HepG2 (cell line): ENCODE measurements around the gene NUDT21. TPM values are rescaled to one million over a fixed set of nuclear protein-coding genes. Genes with fewer than 3 reads are reported as not detected.

Source experiments
- EED ChIP-seq: sonication (generic); formaldehyde crosslinking; IDR thresholded peaks from 2 replicates; pipeline ENCODE4 v1.5.0; 2020; ENCODE audit warnings: mild to moderate bottlenecking, missing genetic modification reagents
- PAX8 ChIP-seq: sonication (generic); formaldehyde crosslinking; IDR thresholded peaks from 2 replicates; pipeline ENCODE4 v1.8.0; 2022; ENCODE audit warnings: mild to moderate bottlenecking, missing genetic modification reagents, borderline replicate concordance
- SRY ChIP-seq: sonication (generic); formaldehyde crosslinking; IDR thresholded peaks from 2 replicates; pipeline ENCODE4 v1.8.0; 2022; ENCODE audit warnings: mild to moderate bottlenecking, missing genetic modification reagents
- ZBTB25 ChIP-seq: IDR thresholded peaks from 2 replicates; pipeline ENCODE4 v1.6.1; 2018; ENCODE audit warnings: missing genetic modification reagents
- ZBTB40 ChIP-seq, 2 experiments: fragments of 450-650 bp in 1 of 2; sonication (generic) in 1 of 2; formaldehyde crosslinking in 1 of 2; IDR thresholded peaks; 2 replicates each; pipeline versions ENCODE4 v1.6.1 to v1.8.0; 2016 to 2022; ENCODE audit warnings: antibody characterized with exemption in 1 of 2, mild to moderate bottlenecking in 1 of 2, missing genetic modification reagents in 1 of 2
- ZNF34 ChIP-seq: sonication (generic); formaldehyde crosslinking; IDR thresholded peaks from 2 replicates; pipeline ENCODE4 v1.4.0; 2020; ENCODE audit warnings: mild to moderate bottlenecking, missing genetic modification reagents, borderline replicate concordance
- ZNF597 ChIP-seq: sonication (generic); formaldehyde crosslinking; IDR thresholded peaks from 2 replicates; pipeline ENCODE4 v1.5.0; 2020; ENCODE audit warnings: missing genetic modification reagents
- ZNF747 ChIP-seq: sonication (generic); formaldehyde crosslinking; IDR thresholded peaks from 2 replicates; pipeline ENCODE4 v1.8.1; 2023; ENCODE audit warnings: missing genetic modification reagents, mild to moderate bottlenecking, borderline replicate concordance
- ZNF766 ChIP-seq: sonication (generic); formaldehyde crosslinking; IDR thresholded peaks from 2 replicates; pipeline ENCODE4 v1.5.0; 2020; ENCODE audit warnings: missing genetic modification reagents, borderline replicate concordance
- polyA plus RNA-seq, 8 experiments: library from polyadenylated mRNA; depleted of rRNA in 3 of 8; stranded (reverse) in 7 of 8; unstranded in 1 of 8; fragments of >200 nt; fragmentation: Illumina TruSeq in 4 of 8; extraction: Trizol in 4 of 8; gene quantifications; 2 replicates each; pipeline versions ENCODE4 v1.2.1 to v1.2.3, GENCODE V29; 2011 to 2016; ENCODE audit warnings: low read depth in 4 of 8, missing spikeins in 1 of 8, mixed read lengths in 1 of 8; ENCODE audit not compliant: insufficient read depth in 1 of 8
- total RNA-seq, 5 experiments: library from RNA; depleted of rRNA; stranded (reverse); fragments of >200 nt; fragmentation: Illumina TruSeq; extraction: Trizol; gene quantifications; 2 replicates each; pipeline ENCODE4 v1.2.3, GENCODE V29; 2016; ENCODE audit warnings: low read depth in 1 of 5
- TF ChIP-seq, protein P1 (sequence below): IDR thresholded peaks from 2 replicates; pipeline ENCODE4 v1.6.1; 2016; ENCODE audit warnings: low read depth, missing genetic modification reagents, missing compliant biosample characterization

The NUDT21 gene
- total and polyA plus RNA-seq, 2 of the 13 experiments (the other 11 are each of a cell fraction or from before 2014, with no cell fraction given), result 177 to 210 TPM

- TF ChIP-seq ZBTB40 (IDR thresholded peaks at IDR 0.05) (peak; percentile 88), ZBTB40 (CRISPR knock-in tag; IDR thresholded peaks at IDR 0.05) (peak; percentile 78), ZNF747 (peak; percentile 32; the same call in 1 of the 2 replicates), PAX8 (no peak), ZNF766 (CRISPR knock-in tag) (peak; percentile 77; the same call in 1 of the 2 replicates), SRY (CRISPR knock-in tag) (no peak), ZNF597 (CRISPR knock-in tag) (no peak), ZBTB25 (CRISPR knock-in tag) (peak; percentile 17; the same call in 1 of the 2 replicates), EED (CRISPR knock-in tag) (0 out of 2 replicates have a peak, but pooled peaks have one; percentile 10), ZNF34 (CRISPR knock-in tag) (no peak)
- TF ChIP-seq, protein P1, sequence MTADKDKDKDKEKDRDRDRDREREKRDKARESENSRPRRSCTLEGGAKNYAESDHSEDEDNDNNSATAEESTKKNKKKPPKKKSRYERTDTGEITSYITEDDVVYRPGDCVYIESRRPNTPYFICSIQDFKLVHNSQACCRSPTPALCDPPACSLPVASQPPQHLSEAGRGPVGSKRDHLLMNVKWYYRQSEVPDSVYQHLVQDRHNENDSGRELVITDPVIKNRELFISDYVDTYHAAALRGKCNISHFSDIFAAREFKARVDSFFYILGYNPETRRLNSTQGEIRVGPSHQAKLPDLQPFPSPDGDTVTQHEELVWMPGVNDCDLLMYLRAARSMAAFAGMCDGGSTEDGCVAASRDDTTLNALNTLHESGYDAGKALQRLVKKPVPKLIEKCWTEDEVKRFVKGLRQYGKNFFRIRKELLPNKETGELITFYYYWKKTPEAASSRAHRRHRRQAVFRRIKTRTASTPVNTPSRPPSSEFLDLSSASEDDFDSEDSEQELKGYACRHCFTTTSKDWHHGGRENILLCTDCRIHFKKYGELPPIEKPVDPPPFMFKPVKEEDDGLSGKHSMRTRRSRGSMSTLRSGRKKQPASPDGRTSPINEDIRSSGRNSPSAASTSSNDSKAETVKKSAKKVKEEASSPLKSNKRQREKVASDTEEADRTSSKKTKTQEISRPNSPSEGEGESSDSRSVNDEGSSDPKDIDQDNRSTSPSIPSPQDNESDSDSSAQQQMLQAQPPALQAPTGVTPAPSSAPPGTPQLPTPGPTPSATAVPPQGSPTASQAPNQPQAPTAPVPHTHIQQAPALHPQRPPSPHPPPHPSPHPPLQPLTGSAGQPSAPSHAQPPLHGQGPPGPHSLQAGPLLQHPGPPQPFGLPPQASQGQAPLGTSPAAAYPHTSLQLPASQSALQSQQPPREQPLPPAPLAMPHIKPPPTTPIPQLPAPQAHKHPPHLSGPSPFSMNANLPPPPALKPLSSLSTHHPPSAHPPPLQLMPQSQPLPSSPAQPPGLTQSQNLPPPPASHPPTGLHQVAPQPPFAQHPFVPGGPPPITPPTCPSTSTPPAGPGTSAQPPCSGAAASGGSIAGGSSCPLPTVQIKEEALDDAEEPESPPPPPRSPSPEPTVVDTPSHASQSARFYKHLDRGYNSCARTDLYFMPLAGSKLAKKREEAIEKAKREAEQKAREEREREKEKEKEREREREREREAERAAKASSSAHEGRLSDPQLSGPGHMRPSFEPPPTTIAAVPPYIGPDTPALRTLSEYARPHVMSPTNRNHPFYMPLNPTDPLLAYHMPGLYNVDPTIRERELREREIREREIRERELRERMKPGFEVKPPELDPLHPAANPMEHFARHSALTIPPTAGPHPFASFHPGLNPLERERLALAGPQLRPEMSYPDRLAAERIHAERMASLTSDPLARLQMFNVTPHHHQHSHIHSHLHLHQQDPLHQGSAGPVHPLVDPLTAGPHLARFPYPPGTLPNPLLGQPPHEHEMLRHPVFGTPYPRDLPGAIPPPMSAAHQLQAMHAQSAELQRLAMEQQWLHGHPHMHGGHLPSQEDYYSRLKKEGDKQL (CRISPR knock-in tag), result no peak
These were observed at the start of gene NUDT21, which contains the start of gene OGFOD1 (continued) for GRCh38 chr16:56450986-56451752.
